WTC11 (cell line): ENCODE measurements around the gene VWA8. TPM values are rescaled to one million over a fixed set of nuclear protein-coding genes. Genes with fewer than 3 reads are reported as not detected.

Experiments
- ATAC-seq: fragments of 200-7000 bp; cut with Tn5 transposase; 2 replicates; pipeline ENCODE4 v1.10.0; 2021; ENCODE audit warnings: mild to moderate bottlenecking, moderate library complexity
- CTCF ChIA-PET: fragments of 300-600 bp; sonication (Branson Sonifier 250); formaldehyde crosslinking; loops from one replicate; lab custom pipeline; 2021; ENCODE audit warnings: antibody characterized with exemption; lab: Charles Lee
- POLR2A ChIA-PET: fragments of 350-600 bp; sonication (Branson Sonifier 250); formaldehyde crosslinking; loops from one replicate; lab custom pipeline; 2021; ENCODE audit warnings: antibody characterized with exemption; lab: Charles Lee
- DNase-seq: peaks from one replicate; pipeline ENCODE4 v3.0.0; 2021; ENCODE audit warnings: low spot score
- H3K27ac Mint-ChIP-seq: 2 replicates; pipeline ENCODE4 v1.8.0; 2021; ENCODE audit warnings: mixed read lengths
- H3K27me3 Mint-ChIP-seq: 2 replicates; pipeline ENCODE4 v1.8.0; 2021; ENCODE audit warnings: low read depth, mild to moderate bottlenecking, moderate library complexity, mixed read lengths
- H3K36me3 Mint-ChIP-seq: 2 replicates; pipeline ENCODE4 v1.8.0; 2021; ENCODE audit warnings: mixed read lengths
- H3K4me1 Mint-ChIP-seq: 2 replicates; pipeline ENCODE4 v1.8.0; 2022; ENCODE audit warnings: mixed read lengths
- H3K4me3 Mint-ChIP-seq: 2 replicates; pipeline ENCODE4 v1.8.0; 2021; ENCODE audit warnings: mild to moderate bottlenecking, moderate library complexity, mixed read lengths
- H3K9me3 Mint-ChIP-seq: 2 replicates; pipeline ENCODE4 v1.8.0; 2021; ENCODE audit warnings: mixed read lengths
- CBFB ChIP-seq: sonication (generic); formaldehyde crosslinking; IDR thresholded peaks from 2 replicates; pipeline ENCODE4 v1.8.1; 2022; ENCODE audit warnings: mild to moderate bottlenecking, low read depth, missing genetic modification reagents
- EMX1 ChIP-seq: fragments of 250-450 bp; sonication (Bioruptor Pico); IDR thresholded peaks from 2 replicates; pipeline ENCODE4 v1.8.0; 2021; ENCODE audit warnings: mild to moderate bottlenecking
- GTF2I ChIP-seq: fragments of 250-450 bp; sonication (Bioruptor Pico); conservative IDR thresholded peaks from 2 replicates; pipeline ENCODE4 v1.4.0; 2021; ENCODE audit warnings: mild to moderate bottlenecking
- IRF2 ChIP-seq: sonication (generic); formaldehyde crosslinking; IDR thresholded peaks from 2 replicates; pipeline ENCODE4 v1.8.0; 2022; ENCODE audit warnings: low read depth, missing genetic modification reagents, borderline replicate concordance
- KAT7 ChIP-seq: sonication (generic); formaldehyde crosslinking; IDR thresholded peaks from 2 replicates; pipeline ENCODE4 v1.8.1; 2023; ENCODE audit warnings: missing genetic modification reagents, mild to moderate bottlenecking, borderline replicate concordance
- SMAD4 ChIP-seq: sonication (generic); formaldehyde crosslinking; IDR thresholded peaks from 2 replicates; pipeline ENCODE4 v1.8.0; 2022; ENCODE audit warnings: mild to moderate bottlenecking, missing genetic modification reagents
- TEAD1 ChIP-seq: sonication (generic); formaldehyde crosslinking; IDR thresholded peaks from 2 replicates; pipeline ENCODE4 v1.8.0; 2022; ENCODE audit warnings: mild to moderate bottlenecking, missing genetic modification reagents
- ZBTB21 ChIP-seq: sonication (generic); formaldehyde crosslinking; IDR thresholded peaks from 2 replicates; pipeline ENCODE4 v1.8.1; 2023; ENCODE audit warnings: mild to moderate bottlenecking, missing genetic modification reagents, borderline replicate concordance
- ZNF121 ChIP-seq: sonication (generic); formaldehyde crosslinking; IDR thresholded peaks from 2 replicates; pipeline ENCODE4 v1.8.0; 2023; ENCODE audit warnings: missing genetic modification reagents
- ZNF423 ChIP-seq: fragments of 250-450 bp; sonication (Bioruptor Pico); IDR thresholded peaks from 2 replicates; pipeline ENCODE4 v2.1.2; 2022; ENCODE audit warnings: mild to moderate bottlenecking, moderate library complexity
- total RNA-seq: library from RNA; stranded (reverse); gene quantifications from 3 replicates; pipeline ENCODE4 v1.2.3, GENCODE V29; 2021
- TF ChIP-seq, protein P1 (sequence below): fragments of 250-450 bp; sonication (Bioruptor Pico); IDR thresholded peaks from 2 replicates; pipeline ENCODE4 v1.9.0; 2021; ENCODE audit warnings: mild to moderate bottlenecking, borderline replicate concordance
- TF ChIP-seq, protein P2 (sequence below): sonication (generic); formaldehyde crosslinking; IDR thresholded peaks from 2 replicates; pipeline ENCODE4 v1.8.1; 2023; ENCODE audit warnings: mild to moderate bottlenecking, missing genetic modification reagents
- TF ChIP-seq, protein P3 (sequence below): sonication (generic); formaldehyde crosslinking; IDR thresholded peaks from 2 replicates; pipeline ENCODE4 v1.8.1; 2022; ENCODE audit warnings: missing genetic modification reagents, borderline replicate concordance
- TF ChIP-seq, protein P4 (sequence below): fragments of 200-600 bp; IDR thresholded peaks from 2 replicates; pipeline ENCODE4 v1.8.0; 2022; ENCODE audit warnings: antibody characterized with exemption
- TF ChIP-seq, protein P5 (sequence below): sonication (generic); formaldehyde crosslinking; IDR thresholded peaks from 2 replicates; pipeline ENCODE4 v1.8.0; 2022; ENCODE audit warnings: mild to moderate bottlenecking, missing genetic modification reagents
- TF ChIP-seq, protein P6 (sequence below): sonication (generic); formaldehyde crosslinking; IDR thresholded peaks from 2 replicates; pipeline ENCODE4 v1.8.0; 2023; ENCODE audit warnings: missing genetic modification reagents, mild to moderate bottlenecking, borderline replicate concordance
- TF ChIP-seq, protein P7 (sequence below): fragments of 250-450 bp; sonication (Bioruptor Pico); IDR thresholded peaks from 2 replicates; pipeline ENCODE4 v1.9.0; 2021; ENCODE audit warnings: mild to moderate bottlenecking
- TF ChIP-seq, protein P8 (sequence below): sonication (generic); formaldehyde crosslinking; IDR thresholded peaks from 2 replicates; pipeline ENCODE4 v1.8.0; 2022; ENCODE audit warnings: mild to moderate bottlenecking, missing genetic modification reagents

Gene VWA8
- total RNA-seq, 1 experiment from 2014 or later = 19.9 TPM

DNA sequence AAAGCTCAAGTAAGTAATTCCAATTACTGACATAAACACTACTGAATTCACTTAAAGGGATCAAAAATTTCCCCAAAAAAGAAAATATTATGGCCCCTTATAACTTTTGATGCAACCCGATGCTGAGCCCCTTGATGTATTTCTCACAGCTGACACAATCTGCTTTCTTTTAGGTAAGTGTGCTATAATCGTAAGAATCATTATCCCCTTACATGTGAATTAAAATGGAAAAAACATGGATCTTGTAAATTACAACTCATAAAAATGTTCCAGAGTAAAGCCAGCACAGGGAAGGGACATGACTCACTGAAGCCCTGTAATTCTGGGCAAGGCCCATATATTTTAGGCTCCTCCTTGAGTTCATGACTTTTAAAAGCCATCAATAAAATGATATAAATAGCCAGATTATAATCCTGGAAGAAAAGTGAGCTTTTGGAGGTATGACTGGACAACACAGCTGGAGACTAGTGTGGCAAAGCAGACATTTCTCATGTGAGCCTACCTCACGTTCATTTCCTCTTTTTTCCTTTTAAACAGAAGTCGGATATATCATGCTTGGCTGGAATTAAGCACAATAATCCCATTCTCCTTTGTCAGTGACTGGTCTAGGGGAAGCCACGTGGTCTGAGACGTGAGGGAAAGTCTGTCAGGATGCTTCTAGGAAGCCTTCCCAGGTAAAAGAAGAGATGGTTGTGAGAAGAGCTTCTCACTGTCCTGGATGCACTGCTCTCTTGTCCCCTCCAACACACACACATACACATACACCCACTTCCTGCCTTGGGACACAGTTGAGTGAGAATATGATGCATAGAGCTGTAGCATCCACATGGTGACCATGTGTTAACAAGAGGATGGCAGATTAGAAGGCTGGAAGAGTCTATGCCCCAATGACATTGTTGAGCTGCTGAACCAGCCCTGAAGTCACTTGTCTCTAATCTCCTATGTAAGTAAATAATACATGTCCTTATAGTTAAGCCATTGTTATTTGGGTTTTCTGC, 338.2 kb downstream of the VWA8 start:
- Mint-ChIP-seq H3K27me3 (no peaks in the 10 kb centered on the region), H3K27ac (no peak overlapping the region), H3K9me3 (peaks cover 8% of the 10 kb centered on the region), H3K4me3 (no peak overlapping the region), H3K4me1 (no peaks in the 10 kb centered on the region), H3K36me3 (peaks cover 7% of the 10 kb centered on the region; the same call in 1 of the 2 replicates)
- ChIA-PET POLR2A (no interaction called here), CTCF (interaction anchor here (1.4 kb wide), 1 partner anchor 164 kb away, joined by 4 read pairs; no protein-coding TSS in a partner anchor)
- DNase-seq (no peak), ATAC-seq (no peak)
- TF ChIP-seq, protein P1, sequence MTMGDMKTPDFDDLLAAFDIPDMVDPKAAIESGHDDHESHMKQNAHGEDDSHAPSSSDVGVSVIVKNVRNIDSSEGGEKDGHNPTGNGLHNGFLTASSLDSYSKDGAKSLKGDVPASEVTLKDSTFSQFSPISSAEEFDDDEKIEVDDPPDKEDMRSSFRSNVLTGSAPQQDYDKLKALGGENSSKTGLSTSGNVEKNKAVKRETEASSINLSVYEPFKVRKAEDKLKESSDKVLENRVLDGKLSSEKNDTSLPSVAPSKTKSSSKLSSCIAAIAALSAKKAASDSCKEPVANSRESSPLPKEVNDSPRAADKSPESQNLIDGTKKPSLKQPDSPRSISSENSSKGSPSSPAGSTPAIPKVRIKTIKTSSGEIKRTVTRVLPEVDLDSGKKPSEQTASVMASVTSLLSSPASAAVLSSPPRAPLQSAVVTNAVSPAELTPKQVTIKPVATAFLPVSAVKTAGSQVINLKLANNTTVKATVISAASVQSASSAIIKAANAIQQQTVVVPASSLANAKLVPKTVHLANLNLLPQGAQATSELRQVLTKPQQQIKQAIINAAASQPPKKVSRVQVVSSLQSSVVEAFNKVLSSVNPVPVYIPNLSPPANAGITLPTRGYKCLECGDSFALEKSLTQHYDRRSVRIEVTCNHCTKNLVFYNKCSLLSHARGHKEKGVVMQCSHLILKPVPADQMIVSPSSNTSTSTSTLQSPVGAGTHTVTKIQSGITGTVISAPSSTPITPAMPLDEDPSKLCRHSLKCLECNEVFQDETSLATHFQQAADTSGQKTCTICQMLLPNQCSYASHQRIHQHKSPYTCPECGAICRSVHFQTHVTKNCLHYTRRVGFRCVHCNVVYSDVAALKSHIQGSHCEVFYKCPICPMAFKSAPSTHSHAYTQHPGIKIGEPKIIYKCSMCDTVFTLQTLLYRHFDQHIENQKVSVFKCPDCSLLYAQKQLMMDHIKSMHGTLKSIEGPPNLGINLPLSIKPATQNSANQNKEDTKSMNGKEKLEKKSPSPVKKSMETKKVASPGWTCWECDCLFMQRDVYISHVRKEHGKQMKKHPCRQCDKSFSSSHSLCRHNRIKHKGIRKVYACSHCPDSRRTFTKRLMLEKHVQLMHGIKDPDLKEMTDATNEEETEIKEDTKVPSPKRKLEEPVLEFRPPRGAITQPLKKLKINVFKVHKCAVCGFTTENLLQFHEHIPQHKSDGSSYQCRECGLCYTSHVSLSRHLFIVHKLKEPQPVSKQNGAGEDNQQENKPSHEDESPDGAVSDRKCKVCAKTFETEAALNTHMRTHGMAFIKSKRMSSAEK (CRISPR knock-in tag) = no peak
- no peak for TF ChIP-seq ZNF423 (CRISPR knock-in tag)
- TF ChIP-seq, protein P2, sequence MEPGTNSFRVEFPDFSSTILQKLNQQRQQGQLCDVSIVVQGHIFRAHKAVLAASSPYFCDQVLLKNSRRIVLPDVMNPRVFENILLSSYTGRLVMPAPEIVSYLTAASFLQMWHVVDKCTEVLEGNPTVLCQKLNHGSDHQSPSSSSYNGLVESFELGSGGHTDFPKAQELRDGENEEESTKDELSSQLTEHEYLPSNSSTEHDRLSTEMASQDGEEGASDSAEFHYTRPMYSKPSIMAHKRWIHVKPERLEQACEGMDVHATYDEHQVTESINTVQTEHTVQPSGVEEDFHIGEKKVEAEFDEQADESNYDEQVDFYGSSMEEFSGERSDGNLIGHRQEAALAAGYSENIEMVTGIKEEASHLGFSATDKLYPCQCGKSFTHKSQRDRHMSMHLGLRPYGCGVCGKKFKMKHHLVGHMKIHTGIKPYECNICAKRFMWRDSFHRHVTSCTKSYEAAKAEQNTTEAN (CRISPR knock-in tag) = no peak
- TF ChIP-seq GTF2I (CRISPR knock-in tag) = no peak
- no peak for TF ChIP-seq EMX1 (CRISPR knock-in tag)
- TF ChIP-seq, protein P3, sequence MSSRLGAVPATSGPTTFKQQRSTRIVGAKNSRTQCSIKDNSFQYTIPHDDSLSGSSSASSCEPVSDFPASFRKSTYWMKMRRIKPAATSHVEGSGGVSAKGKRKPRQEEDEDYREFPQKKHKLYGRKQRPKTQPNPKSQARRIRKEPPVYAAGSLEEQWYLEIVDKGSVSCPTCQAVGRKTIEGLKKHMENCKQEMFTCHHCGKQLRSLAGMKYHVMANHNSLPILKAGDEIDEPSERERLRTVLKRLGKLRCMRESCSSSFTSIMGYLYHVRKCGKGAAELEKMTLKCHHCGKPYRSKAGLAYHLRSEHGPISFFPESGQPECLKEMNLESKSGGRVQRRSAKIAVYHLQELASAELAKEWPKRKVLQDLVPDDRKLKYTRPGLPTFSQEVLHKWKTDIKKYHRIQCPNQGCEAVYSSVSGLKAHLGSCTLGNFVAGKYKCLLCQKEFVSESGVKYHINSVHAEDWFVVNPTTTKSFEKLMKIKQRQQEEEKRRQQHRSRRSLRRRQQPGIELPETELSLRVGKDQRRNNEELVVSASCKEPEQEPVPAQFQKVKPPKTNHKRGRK (CRISPR knock-in tag) = no peak
- TF ChIP-seq ZNF121 (CRISPR knock-in tag) = no peak
- TF ChIP-seq, protein P4, sequence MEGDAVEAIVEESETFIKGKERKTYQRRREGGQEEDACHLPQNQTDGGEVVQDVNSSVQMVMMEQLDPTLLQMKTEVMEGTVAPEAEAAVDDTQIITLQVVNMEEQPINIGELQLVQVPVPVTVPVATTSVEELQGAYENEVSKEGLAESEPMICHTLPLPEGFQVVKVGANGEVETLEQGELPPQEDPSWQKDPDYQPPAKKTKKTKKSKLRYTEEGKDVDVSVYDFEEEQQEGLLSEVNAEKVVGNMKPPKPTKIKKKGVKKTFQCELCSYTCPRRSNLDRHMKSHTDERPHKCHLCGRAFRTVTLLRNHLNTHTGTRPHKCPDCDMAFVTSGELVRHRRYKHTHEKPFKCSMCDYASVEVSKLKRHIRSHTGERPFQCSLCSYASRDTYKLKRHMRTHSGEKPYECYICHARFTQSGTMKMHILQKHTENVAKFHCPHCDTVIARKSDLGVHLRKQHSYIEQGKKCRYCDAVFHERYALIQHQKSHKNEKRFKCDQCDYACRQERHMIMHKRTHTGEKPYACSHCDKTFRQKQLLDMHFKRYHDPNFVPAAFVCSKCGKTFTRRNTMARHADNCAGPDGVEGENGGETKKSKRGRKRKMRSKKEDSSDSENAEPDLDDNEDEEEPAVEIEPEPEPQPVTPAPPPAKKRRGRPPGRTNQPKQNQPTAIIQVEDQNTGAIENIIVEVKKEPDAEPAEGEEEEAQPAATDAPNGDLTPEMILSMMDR = no peak
- TF ChIP-seq, protein P5, sequence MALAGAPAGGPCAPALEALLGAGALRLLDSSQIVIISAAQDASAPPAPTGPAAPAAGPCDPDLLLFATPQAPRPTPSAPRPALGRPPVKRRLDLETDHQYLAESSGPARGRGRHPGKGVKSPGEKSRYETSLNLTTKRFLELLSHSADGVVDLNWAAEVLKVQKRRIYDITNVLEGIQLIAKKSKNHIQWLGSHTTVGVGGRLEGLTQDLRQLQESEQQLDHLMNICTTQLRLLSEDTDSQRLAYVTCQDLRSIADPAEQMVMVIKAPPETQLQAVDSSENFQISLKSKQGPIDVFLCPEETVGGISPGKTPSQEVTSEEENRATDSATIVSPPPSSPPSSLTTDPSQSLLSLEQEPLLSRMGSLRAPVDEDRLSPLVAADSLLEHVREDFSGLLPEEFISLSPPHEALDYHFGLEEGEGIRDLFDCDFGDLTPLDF (CRISPR knock-in tag) = no peak
- TF ChIP-seq KAT7 = no peak
- TF ChIP-seq, protein P6, sequence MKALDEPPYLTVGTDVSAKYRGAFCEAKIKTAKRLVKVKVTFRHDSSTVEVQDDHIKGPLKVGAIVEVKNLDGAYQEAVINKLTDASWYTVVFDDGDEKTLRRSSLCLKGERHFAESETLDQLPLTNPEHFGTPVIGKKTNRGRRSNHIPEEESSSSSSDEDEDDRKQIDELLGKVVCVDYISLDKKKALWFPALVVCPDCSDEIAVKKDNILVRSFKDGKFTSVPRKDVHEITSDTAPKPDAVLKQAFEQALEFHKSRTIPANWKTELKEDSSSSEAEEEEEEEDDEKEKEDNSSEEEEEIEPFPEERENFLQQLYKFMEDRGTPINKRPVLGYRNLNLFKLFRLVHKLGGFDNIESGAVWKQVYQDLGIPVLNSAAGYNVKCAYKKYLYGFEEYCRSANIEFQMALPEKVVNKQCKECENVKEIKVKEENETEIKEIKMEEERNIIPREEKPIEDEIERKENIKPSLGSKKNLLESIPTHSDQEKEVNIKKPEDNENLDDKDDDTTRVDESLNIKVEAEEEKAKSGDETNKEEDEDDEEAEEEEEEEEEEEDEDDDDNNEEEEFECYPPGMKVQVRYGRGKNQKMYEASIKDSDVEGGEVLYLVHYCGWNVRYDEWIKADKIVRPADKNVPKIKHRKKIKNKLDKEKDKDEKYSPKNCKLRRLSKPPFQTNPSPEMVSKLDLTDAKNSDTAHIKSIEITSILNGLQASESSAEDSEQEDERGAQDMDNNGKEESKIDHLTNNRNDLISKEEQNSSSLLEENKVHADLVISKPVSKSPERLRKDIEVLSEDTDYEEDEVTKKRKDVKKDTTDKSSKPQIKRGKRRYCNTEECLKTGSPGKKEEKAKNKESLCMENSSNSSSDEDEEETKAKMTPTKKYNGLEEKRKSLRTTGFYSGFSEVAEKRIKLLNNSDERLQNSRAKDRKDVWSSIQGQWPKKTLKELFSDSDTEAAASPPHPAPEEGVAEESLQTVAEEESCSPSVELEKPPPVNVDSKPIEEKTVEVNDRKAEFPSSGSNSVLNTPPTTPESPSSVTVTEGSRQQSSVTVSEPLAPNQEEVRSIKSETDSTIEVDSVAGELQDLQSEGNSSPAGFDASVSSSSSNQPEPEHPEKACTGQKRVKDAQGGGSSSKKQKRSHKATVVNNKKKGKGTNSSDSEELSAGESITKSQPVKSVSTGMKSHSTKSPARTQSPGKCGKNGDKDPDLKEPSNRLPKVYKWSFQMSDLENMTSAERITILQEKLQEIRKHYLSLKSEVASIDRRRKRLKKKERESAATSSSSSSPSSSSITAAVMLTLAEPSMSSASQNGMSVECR (CRISPR knock-in tag) = no peak
- no peak for TF ChIP-seq SMAD4 (CRISPR knock-in tag)
- TF ChIP-seq ZBTB21 = no peak
- TF ChIP-seq, protein P7, sequence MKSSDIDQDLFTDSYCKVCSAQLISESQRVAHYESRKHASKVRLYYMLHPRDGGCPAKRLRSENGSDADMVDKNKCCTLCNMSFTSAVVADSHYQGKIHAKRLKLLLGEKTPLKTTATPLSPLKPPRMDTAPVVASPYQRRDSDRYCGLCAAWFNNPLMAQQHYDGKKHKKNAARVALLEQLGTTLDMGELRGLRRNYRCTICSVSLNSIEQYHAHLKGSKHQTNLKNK = no peak
- TF ChIP-seq, protein P8, sequence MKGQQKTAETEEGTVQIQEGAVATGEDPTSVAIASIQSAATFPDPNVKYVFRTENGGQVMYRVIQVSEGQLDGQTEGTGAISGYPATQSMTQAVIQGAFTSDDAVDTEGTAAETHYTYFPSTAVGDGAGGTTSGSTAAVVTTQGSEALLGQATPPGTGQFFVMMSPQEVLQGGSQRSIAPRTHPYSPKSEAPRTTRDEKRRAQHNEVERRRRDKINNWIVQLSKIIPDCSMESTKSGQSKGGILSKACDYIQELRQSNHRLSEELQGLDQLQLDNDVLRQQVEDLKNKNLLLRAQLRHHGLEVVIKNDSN (CRISPR knock-in tag) = no peak
- no peak for TF ChIP-seq TEAD1
- TF ChIP-seq CBFB (CRISPR knock-in tag) = no peak
- no peak for TF ChIP-seq IRF2
